ENCODE data around the gene PRMT7.

DNA sequence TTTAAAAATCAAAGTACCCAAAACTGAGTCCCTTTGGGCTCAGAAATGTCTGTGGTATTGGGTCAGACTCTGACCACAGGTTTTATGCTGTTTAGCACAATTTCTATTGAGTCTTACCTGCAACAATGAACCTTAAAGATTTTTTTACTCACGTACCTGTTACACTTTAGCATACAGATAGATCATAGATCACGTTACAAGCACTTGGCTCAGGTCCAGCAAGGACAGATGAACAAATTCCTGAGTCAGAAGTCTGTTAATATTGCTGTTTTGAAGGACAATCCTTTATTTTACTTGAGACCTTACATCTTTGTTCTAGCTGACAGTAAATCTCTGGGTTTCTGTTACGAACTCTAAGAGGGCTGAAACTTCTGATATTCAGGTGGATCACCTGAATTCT, 12.9 kb upstream of the PRMT7 start:
- TF ChIP-seq EZH2phosphoT487 (IDR thresholded peaks at IDR 0.05; ENCODE audit: insufficient read depth, low read depth) (no peak), EZH2 (IDR thresholded peaks at IDR 0.05; ENCODE audit: insufficient read depth, poor library complexity, severe bottlenecking) (no peak)
